LNCaP clone FGC (cell line): Measurements from ENCODE around the gene EDN2.

Experiments used
- DNase-seq: peaks from one replicate; pipeline ENCODE4 v3.0.0-alpha.2; 2011; ENCODE audit warnings: low read depth
- H3K4me3 ChIP-seq: 2 replicates; pipeline ENCODE4 v1.5.1; 2011; ENCODE audit warnings: mild to moderate bottlenecking, low read depth, low read length, control low read depth
- TF ChIP-seq, protein P1 (sequence below): IDR thresholded peaks from 2 replicates; pipeline ENCODE4 v1.5.1; 2012; ENCODE audit warnings: mild to moderate bottlenecking; ENCODE audit not compliant: control insufficient read depth, insufficient read depth; ENCODE audit errors: extremely low read depth

Gene EDN2

GRCh38 chr1:41511239-41511540, 26.7 kb upstream of the EDN2 start:
- DNase-seq = no peak
- TF ChIP-seq, protein P1, sequence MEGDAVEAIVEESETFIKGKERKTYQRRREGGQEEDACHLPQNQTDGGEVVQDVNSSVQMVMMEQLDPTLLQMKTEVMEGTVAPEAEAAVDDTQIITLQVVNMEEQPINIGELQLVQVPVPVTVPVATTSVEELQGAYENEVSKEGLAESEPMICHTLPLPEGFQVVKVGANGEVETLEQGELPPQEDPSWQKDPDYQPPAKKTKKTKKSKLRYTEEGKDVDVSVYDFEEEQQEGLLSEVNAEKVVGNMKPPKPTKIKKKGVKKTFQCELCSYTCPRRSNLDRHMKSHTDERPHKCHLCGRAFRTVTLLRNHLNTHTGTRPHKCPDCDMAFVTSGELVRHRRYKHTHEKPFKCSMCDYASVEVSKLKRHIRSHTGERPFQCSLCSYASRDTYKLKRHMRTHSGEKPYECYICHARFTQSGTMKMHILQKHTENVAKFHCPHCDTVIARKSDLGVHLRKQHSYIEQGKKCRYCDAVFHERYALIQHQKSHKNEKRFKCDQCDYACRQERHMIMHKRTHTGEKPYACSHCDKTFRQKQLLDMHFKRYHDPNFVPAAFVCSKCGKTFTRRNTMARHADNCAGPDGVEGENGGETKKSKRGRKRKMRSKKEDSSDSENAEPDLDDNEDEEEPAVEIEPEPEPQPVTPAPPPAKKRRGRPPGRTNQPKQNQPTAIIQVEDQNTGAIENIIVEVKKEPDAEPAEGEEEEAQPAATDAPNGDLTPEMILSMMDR = no peak
- H3K4me3 ChIP-seq = no peak overlapping the region

- no peak overlapping the region for H3K4me3 ChIP-seq
- TF ChIP-seq, protein P1 = no peak
- DNase-seq = no peak
Observed at GRCh38 chr1:41510531-41511238, 26.2 kb upstream of the EDN2 start.

DNA sequence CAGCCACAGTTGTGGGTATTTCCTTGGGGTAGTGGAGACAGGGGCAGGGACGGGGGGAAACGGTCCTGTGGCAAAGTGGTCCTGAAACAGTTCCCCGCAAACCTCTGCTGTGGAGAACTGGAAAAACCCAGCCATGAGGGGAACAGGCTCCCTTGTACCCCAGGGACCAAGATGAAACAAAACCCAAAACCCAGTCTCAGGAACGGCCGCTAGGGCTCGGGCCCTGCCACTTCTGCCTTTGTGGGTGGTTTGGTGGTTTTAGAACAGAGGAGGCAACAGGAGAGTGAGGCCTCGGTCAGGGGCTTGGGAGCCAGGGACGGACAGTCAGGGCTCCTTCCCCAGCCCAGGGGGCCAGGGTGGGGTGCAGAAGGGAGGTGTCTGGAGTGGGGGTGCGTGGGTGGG, 24.8 kb upstream of the EDN2 start:
- no peak for DNase-seq
- H3K4me3 ChIP-seq = no peak overlapping the region
- TF ChIP-seq, protein P1 = no peak

- DNase-seq = no peak
- no peak overlapping the region for H3K4me3 ChIP-seq
- TF ChIP-seq, protein P1 = no peak
Observed at GRCh38 chr1:41508290-41508689, 23.8 kb upstream of the EDN2 start.

GRCh38 chr1:41507836-41508235, 23.4 kb upstream of the EDN2 start:
- TF ChIP-seq, protein P1 = no peak
- no peak overlapping the region for H3K4me3 ChIP-seq
- DNase-seq = no peak

- DNase-seq = no peak
- TF ChIP-seq, protein P1 = no peak
- H3K4me3 ChIP-seq = no peak overlapping the region
Observed at GRCh38 chr1:41507110-41507720, 22.7 kb upstream of the EDN2 start.
